Left cardiac atrium (tissue), 4 donors: ENCODE data around the gene KAT8. TPM values are rescaled to one million over a fixed set of nuclear protein-coding genes. Genes with fewer than 3 reads are reported as not detected.
"Not testable (repeated sequence)": the region's sequence is repeated elsewhere in the genome, so short reads cannot be mapped to it uniquely, and the experiment has no call there.

Experiments
- ATAC-seq, 2 donors: fragments of 200-7000 bp; cut with Tn5 transposase; one replicate each; pipeline ENCODE4 v1.9.1; 2020; ENCODE audit warnings: mild to moderate bottlenecking in 2 of 2, moderate library complexity in 2 of 2
- DNase-seq: peaks from one replicate; pipeline ENCODE4 v3.0.0-alpha.2; 2020
- intact Hi-C, 2 donors: fragments of 100-400 bp; cut with DNase I; formaldehyde crosslinking; loops; one replicate each; pipeline versions ENCODE4 v1.14.1 to v1.15.1; 2022 to 2023
- total RNA-seq, 2 donors: library from RNA; stranded (reverse); fragmentation: NEBNext Ultra II Directional; extraction: Animal tissue kit (Norgen Biotek cat#: 25700); gene quantifications; one replicate each; pipeline ENCODE4 v1.2.1, GENCODE V29; 2021
- donor health status: DM: no; HTN: yes; CAD: no.
- donor health status: DM: no; HTN: yes; CAD: no; lungs with severe emphysema.
- donor health status: DM: yes; HTN: yes; CAD: no.
- donor health status: Dilated cardiomyopathy.

KAT8 gene
- total RNA-seq, 2 donors from 2014 or later = 57.3 to 74.1 TPM

GRCh38 chr16:31157136-31157535, 39.7 kb downstream of the KAT8 start:
- peak in 1 of 2 donors; percentile 59 for ATAC-seq
- intact Hi-C loops = no loop called here
- peak; percentile 25 for DNase-seq

- no peak for ATAC-seq
- intact Hi-C loops = no loop called here
- DNase-seq = no peak
Measured at GRCh38 chr16:31167315-31167714, 49.9 kb downstream of the KAT8 start.

DNA sequence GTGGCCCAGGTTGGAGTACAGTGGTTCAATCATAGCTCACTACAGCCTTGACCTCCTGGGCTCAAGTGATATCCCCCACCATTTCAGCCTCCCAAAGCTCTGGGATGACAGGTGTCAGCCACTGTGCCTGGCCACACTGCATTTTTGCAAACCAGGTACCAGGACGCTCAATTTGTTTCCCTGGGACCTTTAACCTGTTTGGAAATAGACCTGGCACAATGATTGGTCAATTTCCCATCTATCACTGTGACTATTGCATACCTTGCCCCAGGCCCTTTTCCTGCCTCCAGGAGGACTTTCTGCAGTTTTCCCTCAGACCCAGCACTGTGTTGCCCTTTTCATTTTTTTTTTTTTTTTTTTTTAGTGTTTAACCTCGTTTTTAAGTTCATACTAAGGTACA, 51.4 kb downstream of the KAT8 start:
- DNase-seq (no peak), ATAC-seq (no peak)
- intact Hi-C loops = no loop called here

- ATAC-seq = peak; percentile 23 to 71
- intact Hi-C loops = not testable (repeated sequence)
Measured at GRCh38 chr16:31170048-31170447, 52.6 kb downstream of the KAT8 start.

DNA sequence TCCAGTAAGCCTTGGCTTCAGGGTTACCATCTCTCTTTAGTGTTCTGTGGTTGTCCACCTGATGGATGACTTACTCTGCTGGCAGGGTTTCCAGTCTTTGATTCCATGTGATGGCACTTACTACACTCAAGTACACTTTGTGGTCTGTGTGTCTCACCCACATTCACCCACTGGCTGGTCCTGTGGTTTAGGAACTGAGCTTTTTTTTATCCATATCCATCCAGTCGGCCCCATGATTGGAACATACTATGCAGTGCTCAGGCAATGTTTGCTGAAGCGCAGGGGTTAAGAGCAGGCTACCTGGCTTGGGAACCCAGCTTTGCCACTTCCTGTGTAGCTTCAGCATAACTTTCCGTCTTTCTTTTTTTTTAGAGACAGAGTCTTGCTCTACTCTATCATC, 59.7 kb downstream of the KAT8 start:
- no peak for DNase-seq
- ATAC-seq = no peak
- intact Hi-C loops = no loop called here

More at GRCh38 chr16:31170048-31170447, 52.6 kb downstream of the KAT8 start:
- DNase-seq = not testable (repeated sequence)

GRCh38 chr16:31179219-31179746, 61.8 kb downstream of the KAT8 start:
- intact Hi-C loops = no loop called here
- ATAC-seq (peak in 1 of 2 donors; percentile 4), DNase-seq (no peak)

- intact Hi-C loops = loop anchor here in 1 of 2 donors (5.0 kb wide), 1 partner anchor 262 kb away; the partner anchor contains the start of gene ZNF843
- ATAC-seq (peak; percentile 83 to 86), DNase-seq (peak; percentile 93)
Measured at GRCh38 chr16:31179747-31180459, 62.4 kb downstream of the KAT8 start, which contains the start of gene FUS. Gene FUS, plus strand, starts transcription at chr16:31180139. Its CDS starts 76 bp downstream, at chr16:31180215.

Other genes with a start within 250 kb of the KAT8 start
- gene BCL7C, start 223.6 kb upstream of the KAT8 start, total RNA-seq = 10 to 100 TPM; 20.9 to 27.9 TPM
- 1 to 10 TPM; 6.8 to 7.3 TPM for gene CTF1, start 221.1 kb upstream of the KAT8 start, total RNA-seq
- gene FBXL19, start 194.1 kb upstream of the KAT8 start, total RNA-seq = 10 to 100 TPM in 1 of 2 donors, 1 to 10 TPM in 1; 6.4 to 10.1 TPM
- gene ORAI3, start 168.6 kb upstream of the KAT8 start, total RNA-seq = 10 to 100 TPM in 1 of 2 donors, 1 to 10 TPM in 1; 8.8 to 14.2 TPM
- 10 to 100 TPM in 1 of 2 donors, 1 to 10 TPM in 1; 9.2 to 10.9 TPM for gene SETD1A, start 159.9 kb upstream of the KAT8 start, total RNA-seq
- 1 to 10 TPM; 9.8 to 10.0 TPM for gene HSD3B7, start 132.5 kb upstream of the KAT8 start, total RNA-seq
- 1 to 10 TPM; 1.1 to 1.2 TPM for gene STX1B, start 107.0 kb upstream of the KAT8 start, total RNA-seq
- gene STX4, start 84.1 kb upstream of the KAT8 start, total RNA-seq = 10 to 100 TPM; 45.8 to 53.4 TPM
- gene ZNF668, start 43.4 kb upstream of the KAT8 start, total RNA-seq = 1 to 10 TPM; 5.5 to 6.6 TPM
- 1 to 10 TPM; 7.6 to 8.2 TPM for gene ZNF646, start 43.2 kb upstream of the KAT8 start, total RNA-seq
- gene PRSS53, start 28.7 kb upstream of the KAT8 start, total RNA-seq = 1 to 10 TPM in 1 of 2 donors, under 1 TPM in 1; 0.71 to 1.1 TPM
- gene VKORC1, start 22.9 kb upstream of the KAT8 start, total RNA-seq = 10 to 100 TPM; 47.1 to 53.2 TPM
- 10 to 100 TPM; 43.4 to 46.4 TPM for gene BCKDK, start 9.3 kb upstream of the KAT8 start, total RNA-seq
- under 1 TPM in 1 of 2 donors, not detected in 1; 0.21 TPM for gene PRSS8, start 18.1 kb downstream of the KAT8 start, total RNA-seq
- gene PRSS36, start 32.4 kb downstream of the KAT8 start, total RNA-seq = 1 to 10 TPM; 3.0 to 4.2 TPM
- gene FUS, start 62.5 kb downstream of the KAT8 start, total RNA-seq = 100 to 1,000 TPM in 1 of 2 donors, 10 to 100 TPM in 1; 99.5 to 192 TPM
- gene PYCARD, start 85.1 kb downstream of the KAT8 start, total RNA-seq = 10 to 100 TPM; 10.8 to 19.1 TPM
- under 1 TPM; 0.44 to 0.47 TPM for gene TRIM72, start 96.5 kb downstream of the KAT8 start, total RNA-seq
- gene PYDC1, start 99.5 kb downstream of the KAT8 start, total RNA-seq = not detected
- gene ITGAM, start 142.3 kb downstream of the KAT8 start, total RNA-seq = 10 to 100 TPM in 1 of 2 donors, 1 to 10 TPM in 1; 7.4 to 22.1 TPM
- gene ITGAX, start 237.5 kb downstream of the KAT8 start, total RNA-seq = 1 to 10 TPM; 1.7 to 3.5 TPM